Transverse colon (tissue), 3 donors: Measurements from ENCODE around the gene HPX.

Experiments
- EP300 ChIP-seq: sonication (generic); formaldehyde crosslinking; IDR thresholded peaks from one replicate; pipeline ENCODE4 v1.6.1; 2017; ENCODE audit warnings: antibody characterized with exemption, low read depth
- POLR2A ChIP-seq: fragments of 450-650 bp; IDR thresholded peaks from one replicate; pipeline ENCODE4 v1.6.1; 2016; ENCODE audit warnings: antibody characterized with exemption, mild to moderate bottlenecking, moderate library complexity
- TF ChIP-seq, protein P1 (sequence below), 5 experiments: fragments of 200-600 bp in 3 of 5; fragments of 450-650 bp in 2 of 5; sonication (generic) in 3 of 5; IDR thresholded peaks; 1 replicate in 2 of 5; 2 replicates in 3 of 5; pipeline ENCODE4 v1.5.1; 2016 to 2017; ENCODE audit warnings: antibody characterized with exemption in 5 of 5, inconsistent platforms in 3 of 5, mild to moderate bottlenecking in 2 of 5, moderate library complexity in 1 of 5

- TF ChIP-seq, protein P1, sequence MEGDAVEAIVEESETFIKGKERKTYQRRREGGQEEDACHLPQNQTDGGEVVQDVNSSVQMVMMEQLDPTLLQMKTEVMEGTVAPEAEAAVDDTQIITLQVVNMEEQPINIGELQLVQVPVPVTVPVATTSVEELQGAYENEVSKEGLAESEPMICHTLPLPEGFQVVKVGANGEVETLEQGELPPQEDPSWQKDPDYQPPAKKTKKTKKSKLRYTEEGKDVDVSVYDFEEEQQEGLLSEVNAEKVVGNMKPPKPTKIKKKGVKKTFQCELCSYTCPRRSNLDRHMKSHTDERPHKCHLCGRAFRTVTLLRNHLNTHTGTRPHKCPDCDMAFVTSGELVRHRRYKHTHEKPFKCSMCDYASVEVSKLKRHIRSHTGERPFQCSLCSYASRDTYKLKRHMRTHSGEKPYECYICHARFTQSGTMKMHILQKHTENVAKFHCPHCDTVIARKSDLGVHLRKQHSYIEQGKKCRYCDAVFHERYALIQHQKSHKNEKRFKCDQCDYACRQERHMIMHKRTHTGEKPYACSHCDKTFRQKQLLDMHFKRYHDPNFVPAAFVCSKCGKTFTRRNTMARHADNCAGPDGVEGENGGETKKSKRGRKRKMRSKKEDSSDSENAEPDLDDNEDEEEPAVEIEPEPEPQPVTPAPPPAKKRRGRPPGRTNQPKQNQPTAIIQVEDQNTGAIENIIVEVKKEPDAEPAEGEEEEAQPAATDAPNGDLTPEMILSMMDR (IDR thresholded peaks at IDR 0.05): peak; percentile 75 to 85 (median 82)
- TF ChIP-seq POLR2A (no peak), EP300 (no peak)
Measured at GRCh38 chr11:6443269-6444003, 2.6 kb upstream of the HPX start.
